Subcutaneous abdominal adipose tissue (tissue), 5 donors: Measurements from ENCODE around the gene DCBLD1.

ENCODE experiments used
- H3K27ac ChIP-seq: one replicate; pipeline ENCODE4 v1.7.0; 2013; ENCODE audit warnings: low read depth, mild to moderate bottlenecking, inconsistent platforms, low read length, moderate library complexity
- H3K27me3 ChIP-seq, 5 donors: one replicate each; pipeline ENCODE4 v1.7.0; 2013; ENCODE audit warnings: low read length in 5 of 5, inconsistent platforms in 1 of 5; ENCODE audit not compliant: control insufficient read depth in 5 of 5, insufficient read depth in 4 of 5
- H3K36me3 ChIP-seq, 5 donors: one replicate each; pipeline ENCODE4 v1.7.0; 2013; ENCODE audit warnings: low read length in 5 of 5; ENCODE audit not compliant: control insufficient read depth in 5 of 5, insufficient read depth in 5 of 5
- H3K4me1 ChIP-seq, 5 donors: one replicate each; pipeline ENCODE4 v1.7.0; 2013; ENCODE audit warnings: low read length in 5 of 5, mild to moderate bottlenecking in 3 of 5, moderate library complexity in 1 of 5; ENCODE audit not compliant: control insufficient read depth in 5 of 5, insufficient read depth in 5 of 5
- H3K4me3 ChIP-seq, 5 donors: one replicate each; pipeline ENCODE4 v1.7.0; 2013; ENCODE audit warnings: low read length in 5 of 5, low read depth in 1 of 5
- H3K9ac ChIP-seq, 5 donors: one replicate each; pipeline ENCODE4 v1.7.0; 2013; ENCODE audit warnings: low read length in 5 of 5, mild to moderate bottlenecking in 4 of 5, moderate library complexity in 3 of 5
- H3K9me3 ChIP-seq, 5 donors: one replicate each; pipeline ENCODE4 v1.7.0; 2013; ENCODE audit warnings: low read length in 5 of 5; ENCODE audit not compliant: control insufficient read depth in 5 of 5
- donor health status: healthy.
- donor health status: healthy.
- donor health status: healthy.
- donor health status: healthy.
- donor health status: healthy.

DCBLD1 gene

DNA sequence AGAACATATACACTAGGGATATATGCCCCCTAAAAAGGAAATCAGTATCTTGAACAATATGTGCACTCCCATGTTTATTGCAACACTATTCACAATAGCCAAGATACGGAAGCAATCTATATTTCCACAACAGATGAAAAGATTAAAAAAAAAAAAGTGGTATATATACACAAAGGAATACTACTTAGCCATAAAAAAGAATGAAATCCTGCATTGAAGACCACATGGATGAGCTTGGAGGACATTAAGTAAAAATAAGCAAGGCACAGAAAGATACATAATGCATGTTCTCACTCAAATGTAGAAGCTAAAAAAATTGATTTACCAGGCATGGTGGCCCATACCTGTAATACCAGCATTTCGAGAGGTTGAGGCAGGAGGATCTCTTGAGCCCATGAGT lies 115.3 kb downstream of the DCBLD1 start:
- Histone ChIP-seq H3K4me1 (peaks cover 0 to 28% (median 21%) of the 10 kb centered on the region in 5 donors), H3K27me3 (no peaks in the 10 kb centered on the region), H3K9me3 (no peaks in the 10 kb centered on the region), H3K27ac (no peak overlapping the region), H3K4me3 (no peak overlapping the region), H3K36me3 (peaks cover 0 to 5% (median 0%) of the 10 kb centered on the region in 5 donors), H3K9ac (no peak overlapping the region)
